ENCODE measurements around the gene CD74.
A peak's percentile ranks its signal among the peaks of the same experiment; 100 is the strongest.

The CD74 gene

DNA sequence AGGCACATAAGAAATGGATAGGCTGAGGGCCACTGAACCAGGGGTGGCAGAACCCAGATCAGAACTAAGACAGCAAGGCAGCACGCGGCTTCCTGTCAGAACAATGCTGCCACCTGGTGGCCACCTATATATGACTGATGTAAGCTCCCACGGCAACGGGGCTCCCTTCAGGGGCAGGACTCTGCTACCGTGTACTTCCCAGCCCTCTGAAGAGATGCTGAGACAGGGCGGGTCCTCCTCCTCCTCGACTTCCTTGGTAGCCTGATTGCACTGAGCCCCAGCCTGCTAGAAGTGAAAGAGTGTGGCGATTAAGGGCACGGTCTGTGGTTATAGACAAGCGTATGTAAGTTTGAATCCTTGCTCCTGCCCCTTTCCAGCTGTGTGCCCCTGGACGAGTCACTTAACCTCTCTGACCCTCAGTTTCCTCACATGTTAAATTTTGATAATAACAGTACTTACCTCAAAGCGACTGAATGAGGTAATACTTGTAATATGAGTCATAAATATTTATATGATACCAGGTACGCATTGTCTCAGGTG lies 23.5 kb upstream of the CD74 start:
- Histone ChIP-seq H3K9me3 (ENCODE audit: severe bottlenecking) (no peaks in the 10 kb centered on the region), H3K36me3 (no peaks in the 10 kb centered on the region), H3K27ac (no peak overlapping the region), H3K27me3 (ENCODE audit: insufficient read depth, low read depth, severe bottlenecking) (no peaks in the 10 kb centered on the region), H3K4me3 (ENCODE audit: low read depth, low read length) (no peak overlapping the region)
- TF ChIP-seq, protein P1, sequence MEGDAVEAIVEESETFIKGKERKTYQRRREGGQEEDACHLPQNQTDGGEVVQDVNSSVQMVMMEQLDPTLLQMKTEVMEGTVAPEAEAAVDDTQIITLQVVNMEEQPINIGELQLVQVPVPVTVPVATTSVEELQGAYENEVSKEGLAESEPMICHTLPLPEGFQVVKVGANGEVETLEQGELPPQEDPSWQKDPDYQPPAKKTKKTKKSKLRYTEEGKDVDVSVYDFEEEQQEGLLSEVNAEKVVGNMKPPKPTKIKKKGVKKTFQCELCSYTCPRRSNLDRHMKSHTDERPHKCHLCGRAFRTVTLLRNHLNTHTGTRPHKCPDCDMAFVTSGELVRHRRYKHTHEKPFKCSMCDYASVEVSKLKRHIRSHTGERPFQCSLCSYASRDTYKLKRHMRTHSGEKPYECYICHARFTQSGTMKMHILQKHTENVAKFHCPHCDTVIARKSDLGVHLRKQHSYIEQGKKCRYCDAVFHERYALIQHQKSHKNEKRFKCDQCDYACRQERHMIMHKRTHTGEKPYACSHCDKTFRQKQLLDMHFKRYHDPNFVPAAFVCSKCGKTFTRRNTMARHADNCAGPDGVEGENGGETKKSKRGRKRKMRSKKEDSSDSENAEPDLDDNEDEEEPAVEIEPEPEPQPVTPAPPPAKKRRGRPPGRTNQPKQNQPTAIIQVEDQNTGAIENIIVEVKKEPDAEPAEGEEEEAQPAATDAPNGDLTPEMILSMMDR (IDR thresholded peaks at IDR 0.05; ENCODE audit: low read depth, low read length), result peak; percentile 90
- DNase-seq, result peak; percentile 91

DNA sequence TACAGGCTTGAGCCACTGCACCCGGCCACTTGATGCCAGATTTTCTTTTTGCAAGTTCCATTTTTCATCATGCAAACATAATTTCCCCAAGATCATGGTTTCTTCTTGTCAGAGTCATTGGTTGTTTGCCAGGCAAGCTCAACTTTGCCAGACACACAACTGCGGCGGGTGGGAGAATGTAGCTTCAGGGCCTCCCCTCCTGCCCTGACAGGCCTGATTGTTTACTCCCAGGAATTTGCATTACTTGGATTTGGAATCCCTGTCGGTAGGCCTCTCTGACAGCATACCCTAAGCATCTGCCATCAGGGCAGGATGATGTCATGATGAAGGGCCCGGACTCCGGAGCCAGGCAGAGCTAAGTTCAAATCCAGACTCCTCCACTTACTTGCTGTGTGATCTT lies 21.8 kb upstream of the CD74 start:
- no peaks in the 10 kb centered on the region for H3K9me3 ChIP-seq (ENCODE audit: severe bottlenecking)
- H3K36me3 ChIP-seq, result no peaks in the 10 kb centered on the region
- H3K4me3 ChIP-seq (ENCODE audit: low read depth, low read length), result no peak overlapping the region
- TF ChIP-seq, protein P1 (IDR thresholded peaks at IDR 0.05; ENCODE audit: low read depth, low read length), result no peak
- H3K27ac ChIP-seq, result no peak overlapping the region
- peak; percentile 44 for DNase-seq
- H3K27me3 ChIP-seq (ENCODE audit: insufficient read depth, low read depth, severe bottlenecking), result no peaks in the 10 kb centered on the region

DNA sequence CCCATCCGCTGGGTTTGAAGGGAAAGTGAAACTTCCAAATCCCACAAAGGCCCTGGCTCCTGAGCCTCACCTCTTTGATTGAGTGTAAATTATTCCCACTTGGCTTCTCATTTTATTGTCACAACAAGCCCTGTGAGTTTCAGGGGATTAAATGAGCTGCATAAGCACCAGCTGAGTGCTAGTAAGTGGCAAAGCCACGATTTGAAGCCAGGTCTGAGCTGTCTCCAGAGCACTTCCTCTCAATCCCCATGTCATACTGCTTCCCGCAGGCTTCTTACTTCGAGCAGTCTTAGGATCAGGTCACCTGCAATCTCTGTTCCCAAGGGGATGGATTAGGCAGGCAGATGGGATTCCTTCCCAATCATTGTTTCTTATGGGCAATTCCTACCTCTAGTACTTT lies 18.9 kb upstream of the CD74 start:
- no peaks in the 10 kb centered on the region for H3K9me3 ChIP-seq (ENCODE audit: severe bottlenecking)
- no peak overlapping the region for H3K4me3 ChIP-seq (ENCODE audit: low read depth, low read length)
- no peak overlapping the region; the same call in 1 of the 2 replicates for H3K27ac ChIP-seq
- H3K36me3 ChIP-seq, result no peaks in the 10 kb centered on the region
- H3K27me3 ChIP-seq (ENCODE audit: insufficient read depth, low read depth, severe bottlenecking), result no peaks in the 10 kb centered on the region
- TF ChIP-seq, protein P1 (IDR thresholded peaks at IDR 0.05; ENCODE audit: low read depth, low read length), result no peak
- peak; percentile 71 for DNase-seq

DNA sequence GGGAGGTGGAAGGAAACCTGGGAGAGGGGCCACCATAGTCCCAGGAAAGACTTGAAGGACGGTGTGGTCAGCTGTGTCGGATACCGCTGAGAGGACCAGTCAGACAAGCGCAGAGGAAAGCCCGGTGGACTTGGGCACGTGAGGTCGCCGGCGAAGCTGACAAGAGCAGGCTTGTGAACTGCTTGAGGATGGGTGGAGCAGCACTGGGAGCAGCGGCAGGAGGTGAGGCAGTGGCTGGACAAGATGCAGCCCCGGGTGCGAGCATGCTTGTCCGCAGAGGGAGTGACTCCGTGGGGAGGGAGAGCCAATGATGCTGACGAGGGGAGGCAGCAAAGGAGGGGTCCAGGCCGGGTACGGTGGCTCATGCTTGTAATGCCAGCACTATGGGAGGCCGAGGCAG lies 18.3 kb upstream of the CD74 start:
- no peak for DNase-seq
- H3K27me3 ChIP-seq (ENCODE audit: insufficient read depth, low read depth, severe bottlenecking), result no peaks in the 10 kb centered on the region
- no peaks in the 10 kb centered on the region for H3K36me3 ChIP-seq
- H3K4me3 ChIP-seq (ENCODE audit: low read depth, low read length), result no peak overlapping the region
- no peak overlapping the region; the same call in 1 of the 2 replicates for H3K27ac ChIP-seq
- TF ChIP-seq, protein P1 (IDR thresholded peaks at IDR 0.05; ENCODE audit: low read depth, low read length), result no peak
- H3K9me3 ChIP-seq (ENCODE audit: severe bottlenecking), result no peaks in the 10 kb centered on the region

DNA sequence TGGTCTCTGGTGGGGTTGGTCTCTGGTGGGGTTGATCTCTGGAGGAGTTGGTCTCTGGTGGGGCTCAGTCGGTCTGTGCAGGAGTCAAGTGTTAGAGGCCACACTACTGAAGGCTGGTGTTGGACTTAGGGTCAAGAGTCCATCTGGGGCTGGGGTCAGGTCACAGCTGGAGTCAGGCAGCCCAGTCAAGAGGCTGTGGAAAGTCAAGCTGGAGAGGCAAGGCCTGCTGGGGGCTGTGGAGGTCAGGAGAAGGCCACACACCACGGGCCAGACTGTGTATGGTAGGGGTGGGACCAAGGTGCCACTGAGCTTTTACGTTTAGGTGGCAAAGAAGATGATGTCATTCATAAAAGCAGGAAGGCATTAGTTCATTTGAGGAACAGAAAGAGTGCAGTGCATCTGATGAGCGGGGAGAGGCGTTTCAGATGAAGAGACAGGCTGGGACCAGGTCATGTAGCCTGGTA lies 16.7 kb upstream of the CD74 start:
- TF ChIP-seq, protein P1 (IDR thresholded peaks at IDR 0.05; ENCODE audit: low read depth, low read length), result no peak
- DNase-seq, result no peak
- H3K9me3 ChIP-seq (ENCODE audit: severe bottlenecking), result no peaks in the 10 kb centered on the region
- no peaks in the 10 kb centered on the region for H3K27me3 ChIP-seq (ENCODE audit: insufficient read depth, low read depth, severe bottlenecking)
- H3K4me3 ChIP-seq (ENCODE audit: low read depth, low read length), result no peak overlapping the region
- no peak overlapping the region for H3K27ac ChIP-seq
- no peaks in the 10 kb centered on the region for H3K36me3 ChIP-seq

DNA sequence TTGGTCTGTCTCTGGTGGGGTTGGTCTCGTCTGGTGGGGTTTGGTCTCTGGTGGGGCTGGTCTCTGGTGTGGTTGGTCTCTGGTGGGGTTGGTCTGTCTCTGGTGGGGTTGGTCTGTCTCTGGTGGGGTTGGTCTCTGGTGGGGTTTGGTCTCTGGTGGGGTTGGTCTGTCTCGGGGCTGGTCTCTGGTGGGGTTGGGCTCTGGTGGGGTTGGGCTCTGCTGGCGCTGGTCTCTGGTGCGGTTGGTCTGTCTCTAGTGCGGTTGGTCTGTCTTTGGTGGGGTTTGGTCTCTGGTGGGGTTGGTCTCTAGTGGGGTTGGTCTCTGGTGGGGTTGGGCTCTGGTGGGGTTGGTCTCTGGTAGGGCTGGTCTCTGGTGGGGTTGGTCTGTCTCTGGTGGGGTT lies 16.3 kb upstream of the CD74 start:
- DNase-seq, result no peak
- Histone ChIP-seq H3K36me3 (no peaks in the 10 kb centered on the region), H3K27me3 (ENCODE audit: insufficient read depth, low read depth, severe bottlenecking) (no peaks in the 10 kb centered on the region), H3K9me3 (ENCODE audit: severe bottlenecking) (no peaks in the 10 kb centered on the region), H3K27ac (no peak overlapping the region), H3K4me3 (ENCODE audit: low read depth, low read length) (no peak overlapping the region)
- TF ChIP-seq, protein P1 (IDR thresholded peaks at IDR 0.05; ENCODE audit: low read depth, low read length), result no peak

All from WERI-Rb-1 (cell line).